ENCODE results near the gene AIRE. TPM values are rescaled to one million over a fixed set of nuclear protein-coding genes. Genes with fewer than 3 reads are reported as not detected.
"Not testable (repeated sequence)": the region's sequence is repeated elsewhere in the genome, so short reads cannot be mapped to it uniquely, and the experiment has no call there.

Gene AIRE
- total RNA-seq, 1 donor from 2014 or later: 0.17 TPM

DNA sequence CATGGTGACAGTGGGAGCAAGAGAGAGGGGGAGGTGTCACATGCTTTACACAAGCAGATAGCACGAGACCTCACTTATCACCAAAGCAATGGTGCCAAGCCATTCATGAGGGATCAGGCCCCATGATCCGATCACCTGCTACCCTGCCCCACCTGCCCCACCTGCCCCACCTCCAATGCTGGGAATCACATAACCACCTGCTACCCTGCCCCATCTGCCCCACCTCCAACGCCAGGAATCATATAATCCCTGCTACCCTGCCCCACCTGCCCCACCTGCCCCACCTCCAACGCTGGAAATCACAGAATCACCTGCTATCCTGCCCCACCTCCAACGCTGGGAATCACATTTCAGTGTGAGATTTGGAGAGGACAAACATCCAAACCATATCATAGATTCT, 10.6 kb upstream of the AIRE start:
- H3K36me3 ChIP-seq (ENCODE audit: control insufficient read depth, insufficient read depth, low read length): no peaks in the 10 kb centered on the region
- no peak for DNase-seq (ENCODE audit: low read depth)
- TF ChIP-seq, protein P1, sequence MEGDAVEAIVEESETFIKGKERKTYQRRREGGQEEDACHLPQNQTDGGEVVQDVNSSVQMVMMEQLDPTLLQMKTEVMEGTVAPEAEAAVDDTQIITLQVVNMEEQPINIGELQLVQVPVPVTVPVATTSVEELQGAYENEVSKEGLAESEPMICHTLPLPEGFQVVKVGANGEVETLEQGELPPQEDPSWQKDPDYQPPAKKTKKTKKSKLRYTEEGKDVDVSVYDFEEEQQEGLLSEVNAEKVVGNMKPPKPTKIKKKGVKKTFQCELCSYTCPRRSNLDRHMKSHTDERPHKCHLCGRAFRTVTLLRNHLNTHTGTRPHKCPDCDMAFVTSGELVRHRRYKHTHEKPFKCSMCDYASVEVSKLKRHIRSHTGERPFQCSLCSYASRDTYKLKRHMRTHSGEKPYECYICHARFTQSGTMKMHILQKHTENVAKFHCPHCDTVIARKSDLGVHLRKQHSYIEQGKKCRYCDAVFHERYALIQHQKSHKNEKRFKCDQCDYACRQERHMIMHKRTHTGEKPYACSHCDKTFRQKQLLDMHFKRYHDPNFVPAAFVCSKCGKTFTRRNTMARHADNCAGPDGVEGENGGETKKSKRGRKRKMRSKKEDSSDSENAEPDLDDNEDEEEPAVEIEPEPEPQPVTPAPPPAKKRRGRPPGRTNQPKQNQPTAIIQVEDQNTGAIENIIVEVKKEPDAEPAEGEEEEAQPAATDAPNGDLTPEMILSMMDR (IDR thresholded peaks at IDR 0.05; ENCODE audit: insufficient read depth, low read length, poor library complexity, severe bottlenecking): no peak
- H3K4me3 ChIP-seq (ENCODE audit: low read depth, low read length): no peak overlapping the region
- H3K27me3 ChIP-seq (ENCODE audit: control insufficient read depth, insufficient read depth, low read length): no peaks in the 10 kb centered on the region

DNA sequence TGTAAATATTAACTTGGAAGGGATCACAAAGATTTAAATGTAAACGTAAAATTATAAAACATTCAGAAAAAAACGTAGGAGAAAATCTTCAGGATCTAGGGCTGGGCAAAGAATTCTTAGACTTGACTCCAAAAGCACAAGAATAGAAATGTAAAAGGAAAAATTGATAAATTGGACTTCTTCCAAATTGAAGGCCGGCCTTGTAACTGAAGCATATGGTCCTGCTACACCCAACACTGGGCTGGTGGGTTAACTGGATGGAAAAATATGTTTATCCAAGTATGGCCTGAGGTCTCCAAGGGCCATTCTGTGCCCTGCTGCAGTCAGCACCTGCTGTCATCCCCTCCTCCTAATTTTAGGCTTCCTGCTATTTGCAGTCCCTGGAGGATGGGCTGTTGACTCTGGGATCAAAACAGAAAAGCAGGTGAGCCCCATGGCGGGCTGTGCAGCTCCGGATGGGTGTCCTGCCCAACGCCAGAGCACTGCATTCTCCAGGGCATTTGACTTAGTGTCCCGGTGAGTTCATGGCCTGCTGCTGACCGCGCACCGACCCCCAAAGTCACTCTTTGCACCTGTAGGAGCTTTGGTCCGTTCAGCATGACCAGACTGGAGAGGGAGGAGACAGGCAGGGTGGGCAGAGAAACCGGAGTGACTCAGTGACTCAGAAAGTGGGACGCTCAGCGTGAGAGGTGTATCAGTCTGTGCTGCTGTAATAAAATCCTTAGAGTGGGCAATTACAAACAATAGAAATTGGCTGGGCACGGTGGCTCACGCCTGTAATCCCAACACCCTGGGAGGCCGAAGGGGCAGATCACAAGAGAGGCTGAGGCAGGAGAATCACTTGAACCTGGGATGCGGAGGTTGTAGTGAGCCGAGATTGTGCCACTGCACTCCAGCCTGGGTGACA, 6.1 kb upstream of the AIRE start:
- Histone ChIP-seq H3K4me3 (ENCODE audit: low read depth, low read length) (no peak overlapping the region), H3K36me3 (ENCODE audit: control insufficient read depth, insufficient read depth, low read length) (no peaks in the 10 kb centered on the region), H3K27me3 (ENCODE audit: control insufficient read depth, insufficient read depth, low read length) (peaks cover 4% of the 10 kb centered on the region)
- no peak for DNase-seq (ENCODE audit: low read depth)
- TF ChIP-seq, protein P1 (IDR thresholded peaks at IDR 0.05; ENCODE audit: insufficient read depth, low read length, poor library complexity, severe bottlenecking): no peak

DNA sequence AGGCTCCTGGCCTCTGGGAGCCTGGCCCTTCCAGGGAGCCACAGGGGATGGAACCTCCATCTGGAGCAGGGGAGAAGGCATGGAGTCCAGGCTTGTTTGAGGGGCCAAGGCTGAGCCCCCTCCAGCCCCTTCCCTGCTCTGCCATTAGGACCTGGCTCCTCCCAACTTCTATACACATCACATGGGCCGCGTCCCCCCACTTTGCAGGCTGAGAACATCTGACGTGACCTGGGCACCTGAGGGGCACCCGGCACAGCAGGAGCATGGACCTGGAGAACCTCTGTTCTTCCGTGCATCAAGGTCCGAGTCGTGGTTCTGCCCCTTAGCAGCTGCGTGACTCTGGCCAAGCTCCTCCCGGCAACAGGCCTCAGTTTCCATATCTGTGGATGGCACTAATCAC, 3.9 kb upstream of the AIRE start:
- peaks cover 21% of the 10 kb centered on the region for H3K27me3 ChIP-seq (ENCODE audit: control insufficient read depth, insufficient read depth, low read length)
- DNase-seq (ENCODE audit: low read depth): no peak
- no peak overlapping the region for H3K4me3 ChIP-seq (ENCODE audit: low read depth, low read length)
- no peaks in the 10 kb centered on the region for H3K36me3 ChIP-seq (ENCODE audit: control insufficient read depth, insufficient read depth, low read length)
- TF ChIP-seq, protein P1 (IDR thresholded peaks at IDR 0.05; ENCODE audit: insufficient read depth, low read length, poor library complexity, severe bottlenecking): no peak

DNA sequence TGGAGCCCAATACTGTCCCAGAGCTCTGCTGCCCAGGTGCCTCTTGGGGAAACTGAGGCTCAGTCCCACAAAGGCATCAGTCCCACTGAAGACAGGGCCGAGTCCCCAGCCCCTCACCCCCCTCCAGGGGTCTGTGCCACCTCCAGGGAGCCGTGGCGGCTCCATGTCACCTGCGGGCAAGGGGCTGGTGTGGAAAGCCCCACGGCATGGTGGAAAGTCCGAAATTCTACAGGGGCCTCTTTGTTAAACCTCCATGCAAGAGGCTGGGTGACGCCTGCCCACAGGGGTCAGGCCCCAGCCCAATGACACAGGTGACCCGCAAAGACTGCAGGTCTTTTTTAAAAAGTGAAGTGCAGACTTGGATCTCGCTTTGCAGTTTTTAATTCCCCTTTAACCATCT, 3.3 kb upstream of the AIRE start:
- Histone ChIP-seq H3K36me3 (ENCODE audit: control insufficient read depth, insufficient read depth, low read length) (no peaks in the 10 kb centered on the region), H3K27me3 (ENCODE audit: control insufficient read depth, insufficient read depth, low read length) (peaks cover 25% of the 10 kb centered on the region), H3K4me3 (ENCODE audit: low read depth, low read length) (no peak overlapping the region)
- no peak for DNase-seq (ENCODE audit: low read depth)
- TF ChIP-seq, protein P1 (IDR thresholded peaks at IDR 0.05; ENCODE audit: insufficient read depth, low read length, poor library complexity, severe bottlenecking): no peak

DNA sequence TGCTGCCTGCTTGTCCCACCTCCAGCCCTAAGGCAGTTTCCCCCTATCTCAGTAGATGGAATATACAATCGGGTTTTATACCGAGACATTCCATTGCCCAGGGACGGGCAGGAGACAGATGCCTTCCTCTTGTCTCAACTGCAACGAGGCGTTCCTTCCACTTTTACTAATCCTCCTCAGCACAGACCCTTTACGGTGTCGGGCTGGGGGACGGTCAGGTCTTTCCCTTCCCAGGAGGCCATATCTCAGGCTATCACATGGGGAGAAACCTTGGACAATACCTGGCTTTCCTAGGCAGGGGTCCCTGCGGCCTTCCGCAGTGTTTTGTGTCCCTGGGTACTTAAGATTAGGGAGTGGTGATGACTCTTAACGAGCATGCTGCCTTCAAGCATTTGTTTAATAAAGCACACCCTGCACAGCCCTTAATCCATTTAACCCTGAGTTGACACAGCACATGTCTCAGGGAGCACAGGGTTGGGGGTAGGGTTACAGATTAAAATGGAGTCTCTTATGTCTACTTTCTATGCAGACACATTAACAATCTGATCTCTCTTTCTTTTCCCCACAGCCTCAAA, 2.4 kb upstream of the AIRE start:
- not testable (repeated sequence) for DNase-seq (ENCODE audit: low read depth); H3K4me3 ChIP-seq (ENCODE audit: low read depth, low read length); H3K36me3 ChIP-seq (ENCODE audit: control insufficient read depth, insufficient read depth, low read length)
- H3K27me3 ChIP-seq (ENCODE audit: control insufficient read depth, insufficient read depth, low read length): peaks cover 33% of the 10 kb centered on the region

DNA sequence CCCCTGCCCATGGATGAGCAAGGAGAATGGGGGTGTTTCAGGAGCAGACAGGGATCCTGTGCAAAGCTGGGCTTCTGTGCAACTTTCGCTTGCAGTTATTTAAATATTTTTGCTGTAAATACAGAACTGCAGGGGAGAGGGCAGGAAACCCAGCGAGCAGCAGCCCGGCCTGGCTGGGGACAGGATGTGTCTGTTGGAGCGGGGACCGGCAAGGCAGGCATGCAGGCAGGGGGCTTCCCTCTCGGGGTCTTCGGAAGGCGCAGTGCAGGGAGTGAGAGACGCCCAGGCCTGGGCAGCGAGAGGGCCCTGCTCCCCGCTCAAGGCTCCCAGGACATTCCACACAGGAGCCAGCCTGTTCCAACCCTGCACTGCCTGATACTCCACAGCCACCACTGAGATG, 1.7 kb upstream of the AIRE start:
- H3K27me3 ChIP-seq (ENCODE audit: control insufficient read depth, insufficient read depth, low read length): peaks cover 33% of the 10 kb centered on the region
- no peak for DNase-seq (ENCODE audit: low read depth)
- H3K36me3 ChIP-seq (ENCODE audit: control insufficient read depth, insufficient read depth, low read length): no peaks in the 10 kb centered on the region
- TF ChIP-seq, protein P1 (IDR thresholded peaks at IDR 0.05; ENCODE audit: insufficient read depth, low read length, poor library complexity, severe bottlenecking): no peak
- no peak overlapping the region for H3K4me3 ChIP-seq (ENCODE audit: low read depth, low read length)
